Neuronal stem cell (in vitro differentiated cells): ENCODE measurements around the gene ANKRD60.

Experiments used
- DNase-seq: peaks from one replicate; pipeline ENCODE4 v3.0.0-alpha.2; 2013; ENCODE audit warnings: low spot score
- H2AFZ ChIP-seq: one replicate; pipeline ENCODE4 v1.6.1; 2013; ENCODE audit warnings: mild to moderate bottlenecking, low read length, inconsistent platforms
- H2AK5ac ChIP-seq: 2 replicates; pipeline ENCODE4 v1.6.1; 2013; ENCODE audit warnings: low read depth, mild to moderate bottlenecking, inconsistent platforms, low read length, moderate library complexity, mixed read lengths
- H2BK120ac ChIP-seq: 2 replicates; pipeline ENCODE4 v1.6.1; 2013; ENCODE audit warnings: low read depth, mild to moderate bottlenecking, inconsistent platforms, low read length, moderate library complexity, mixed read lengths
- H2BK12ac ChIP-seq: one replicate; pipeline ENCODE4 v1.6.1; 2013; ENCODE audit warnings: low read length, inconsistent platforms
- H2BK15ac ChIP-seq: 2 replicates; pipeline ENCODE4 v1.6.1; 2013; ENCODE audit warnings: mild to moderate bottlenecking, low read length, inconsistent platforms, mixed read lengths
- H2BK5ac ChIP-seq: one replicate; pipeline ENCODE4 v1.6.1; 2013; ENCODE audit warnings: inconsistent platforms, mild to moderate bottlenecking, low read length, moderate library complexity
- H3K14ac ChIP-seq: one replicate; pipeline ENCODE4 v1.6.1; 2013; ENCODE audit warnings: low read length, inconsistent platforms
- H3K18ac ChIP-seq: 2 replicates; pipeline ENCODE4 v1.6.1; 2013; ENCODE audit warnings: low read length, inconsistent platforms
- H3K23ac ChIP-seq: 2 replicates; pipeline ENCODE4 v1.6.1; 2013; ENCODE audit warnings: low read depth, mild to moderate bottlenecking, mixed read lengths, low read length, inconsistent platforms; ENCODE audit not compliant: poor library complexity
- H3K27ac ChIP-seq: replicated peaks from 3 replicates; pipeline ENCODE4 v1.5.1; 2013; ENCODE audit warnings: low read length, inconsistent platforms
- H3K27me3 ChIP-seq, 3 experiments: 2 replicates each; pipeline ENCODE4 v1.6.1; 2013; ENCODE audit warnings: low read length in 3 of 3, mild to moderate bottlenecking in 2 of 3, inconsistent platforms in 1 of 3, low read depth in 1 of 3, mixed read lengths in 1 of 3, moderate library complexity in 1 of 3; ENCODE audit not compliant: control insufficient read depth in 3 of 3, insufficient read depth in 3 of 3
- H3K36me3 ChIP-seq, 2 donors: replicated peaks in 1 of 2; 2 replicates each; pipeline ENCODE4 v1.6.1; 2013; ENCODE audit warnings: low read length in 2 of 2; ENCODE audit not compliant: control insufficient read depth in 2 of 2, insufficient read depth in 2 of 2
- H3K4ac ChIP-seq: 2 replicates; pipeline ENCODE4 v1.6.1; 2013; ENCODE audit warnings: inconsistent platforms, mild to moderate bottlenecking, low read length, moderate library complexity
- H3K4me1 ChIP-seq, 2 donors: 1 replicate in 1 of 2; 2 replicates in 1 of 2; pipeline ENCODE4 v1.6.1; 2013; ENCODE audit warnings: low read length in 2 of 2, low read depth in 1 of 2; ENCODE audit not compliant: control insufficient read depth in 2 of 2, insufficient read depth in 1 of 2
- H3K4me2 ChIP-seq: one replicate; pipeline ENCODE4 v1.6.1; 2013; ENCODE audit warnings: mild to moderate bottlenecking, low read length, inconsistent platforms; ENCODE audit not compliant: insufficient read depth, poor library complexity, severe bottlenecking
- H3K4me3 ChIP-seq, 2 donors: 2 replicates each; pipeline ENCODE4 v1.5.1; 2013; ENCODE audit warnings: low read length in 2 of 2, mild to moderate bottlenecking in 2 of 2, inconsistent platforms in 1 of 2, moderate library complexity in 1 of 2
- H3K79me1 ChIP-seq: one replicate; pipeline ENCODE4 v1.6.1; 2013; ENCODE audit warnings: low read depth, mild to moderate bottlenecking, inconsistent platforms, low read length, moderate library complexity
- H3K9ac ChIP-seq: one replicate; pipeline ENCODE4 v1.6.1; 2013; ENCODE audit warnings: mild to moderate bottlenecking, low read depth, low read length, inconsistent platforms; ENCODE audit not compliant: poor library complexity
- H3K9me3 ChIP-seq, 2 donors: replicated peaks in 1 of 2; 2 replicates each; pipeline versions ENCODE3 to v1.6.1; 2013; ENCODE audit warnings: low read length in 2 of 2, mild to moderate bottlenecking in 2 of 2, inconsistent platforms in 1 of 2, low read depth in 1 of 2, mixed read lengths in 1 of 2, moderate library complexity in 1 of 2; ENCODE audit not compliant: control insufficient read depth in 2 of 2, insufficient read depth in 1 of 2
- H4K8ac ChIP-seq: one replicate; pipeline ENCODE4 v1.6.1; 2013; ENCODE audit warnings: low read depth, mild to moderate bottlenecking, inconsistent platforms, low read length, moderate library complexity
- H4K91ac ChIP-seq: one replicate; pipeline ENCODE4 v1.6.1; 2013; ENCODE audit warnings: low read length, low read depth, mild to moderate bottlenecking, inconsistent platforms; ENCODE audit not compliant: poor library complexity
- whole genome bisulfite sequencing, 2 donors: extraction: QIAGEN DNeasy Blood & Tissue Kit; methylation state at CpG; one replicate each; pipeline ENCODE4 v1.1.7; 2013; ENCODE audit warnings: missing lambda C conversion rate in 2 of 2, mixed read lengths in 1 of 2; ENCODE audit not compliant: insufficient read length in 2 of 2, insufficient replicate concordance in 1 of 2; ENCODE audit errors: extremely low coverage in 2 of 2; 5-methylcytosine and 5-hydroxymethylcytosine counted together

The ANKRD60 gene

GRCh38 chr20:58205850-58206249 is 22.6 kb downstream of the ANKRD60 start:
- Histone ChIP-seq H3K4me2 (no peak overlapping the region), H2BK15ac (no peak overlapping the region), H2BK120ac (no peak overlapping the region), H3K14ac (peak overlapping the region; percentile 25), H3K18ac (peak overlapping the region; percentile 13), H3K27ac (no peak overlapping the region), H2BK5ac (no peak overlapping the region), H2BK12ac (no peak overlapping the region), H3K79me1 (no peaks in the 10 kb centered on the region), H3K9me3 (no peaks in the 10 kb centered on the region), H3K27me3 (peaks cover 0 to 9% (median 0%) of the 10 kb centered on the region in 3 experiments), H3K4me1 (peaks cover 0 to 1% of the 10 kb centered on the region in 2 donors), H3K36me3 (no peaks in the 10 kb centered on the region), H2AK5ac (no peak overlapping the region), H4K8ac (no peak overlapping the region), H3K9ac (no peak overlapping the region), H3K4ac (no peak overlapping the region), H3K4me3 (no peak overlapping the region), H4K91ac (no peak overlapping the region), H2AFZ (no peak overlapping the region), H3K23ac (no peak overlapping the region)
- no CpG with 5 or more reads among the region's 31 CpGs for WGBS, 2 donors
- no peak for DNase-seq

DNA sequence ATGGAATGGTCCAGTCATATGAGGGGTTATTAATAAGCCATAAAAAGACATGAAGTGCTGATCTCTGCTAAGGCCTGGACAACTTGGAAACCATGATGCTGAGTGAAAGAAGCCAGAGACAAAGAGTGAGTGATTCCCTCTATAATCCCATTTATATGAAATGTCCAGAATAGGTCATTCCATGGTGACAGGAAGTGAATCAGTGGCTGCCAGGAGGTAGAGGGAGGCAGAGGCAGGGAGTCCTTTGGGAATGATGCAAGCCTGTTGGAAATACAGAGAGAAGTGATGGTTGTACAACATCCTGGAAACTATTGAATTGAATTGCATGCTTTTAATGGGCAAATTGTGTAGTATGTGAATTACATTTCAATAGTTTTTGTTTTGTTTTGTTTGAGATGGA is 26.4 kb downstream of the ANKRD60 start:
- Histone ChIP-seq H3K4me3 (no peak overlapping the region), H3K9ac (no peak overlapping the region), H2BK15ac (no peak overlapping the region), H3K4me1 (no peaks in the 10 kb centered on the region), H2AFZ (no peak overlapping the region), H3K4ac (no peak overlapping the region), H3K79me1 (no peaks in the 10 kb centered on the region), H4K8ac (no peak overlapping the region), H3K27me3 (peaks cover 0 to 7% (median 0%) of the 10 kb centered on the region in 3 experiments), H4K91ac (no peak overlapping the region), H3K18ac (no peak overlapping the region), H3K27ac (no peak overlapping the region), H2BK5ac (no peak overlapping the region), H2BK12ac (no peak overlapping the region), H3K14ac (no peak overlapping the region), H2BK120ac (no peak overlapping the region), H3K9me3 (no peaks in the 10 kb centered on the region), H2AK5ac (no peak overlapping the region), H3K23ac (no peak overlapping the region), H3K36me3 (no peaks in the 10 kb centered on the region), H3K4me2 (no peak overlapping the region)
- no peak for DNase-seq

GRCh38 chr20:58201616-58202015 is 26.8 kb downstream of the ANKRD60 start:
- DNase-seq, result no peak
- no peak overlapping the region for H2BK12ac ChIP-seq
- H3K79me1 ChIP-seq, result no peaks in the 10 kb centered on the region
- H4K91ac ChIP-seq, result no peak overlapping the region
- no peak overlapping the region for H2AFZ ChIP-seq
- no peak overlapping the region for H2BK5ac ChIP-seq
- H3K14ac ChIP-seq, result no peak overlapping the region
- H3K18ac ChIP-seq, result no peak overlapping the region
- H3K27ac ChIP-seq, result no peak overlapping the region
- H3K4me2 ChIP-seq, result no peak overlapping the region
- peaks cover 0 to 7% (median 0%) of the 10 kb centered on the region in 3 experiments for H3K27me3 ChIP-seq
- no peaks in the 10 kb centered on the region for H3K9me3 ChIP-seq
- H2AK5ac ChIP-seq, result no peak overlapping the region
- H3K4me1 ChIP-seq, result no peaks in the 10 kb centered on the region
- no peaks in the 10 kb centered on the region for H3K36me3 ChIP-seq
- H4K8ac ChIP-seq, result no peak overlapping the region
- no peak overlapping the region for H2BK120ac ChIP-seq
- no peak overlapping the region for H2BK15ac ChIP-seq
- no peak overlapping the region for H3K9ac ChIP-seq
- H3K4me3 ChIP-seq, result no peak overlapping the region
- no peak overlapping the region for H3K4ac ChIP-seq
- H3K23ac ChIP-seq, result no peak overlapping the region
- WGBS, 2 donors, result no CpG with 5 or more reads among the region's 9 CpGs

GRCh38 chr20:58199469-58199868 is 29.0 kb downstream of the ANKRD60 start:
- no peak overlapping the region for H3K23ac ChIP-seq
- no peak overlapping the region for H2BK15ac ChIP-seq
- H3K4ac ChIP-seq, result no peak overlapping the region
- H3K79me1 ChIP-seq, result no peaks in the 10 kb centered on the region
- no peak overlapping the region for H2BK12ac ChIP-seq
- H3K36me3 ChIP-seq, result no peaks in the 10 kb centered on the region
- no peaks in the 10 kb centered on the region for H3K4me1 ChIP-seq
- WGBS, 2 donors, result no CpG with 5 or more reads among the region's 4 CpGs
- H2BK120ac ChIP-seq, result no peak overlapping the region
- no peak for DNase-seq
- H3K4me3 ChIP-seq, result no peak overlapping the region
- H2BK5ac ChIP-seq, result no peak overlapping the region
- no peak overlapping the region for H2AK5ac ChIP-seq
- H4K91ac ChIP-seq, result no peak overlapping the region
- no peak overlapping the region for H3K9ac ChIP-seq
- no peak overlapping the region for H3K27ac ChIP-seq
- H4K8ac ChIP-seq, result no peak overlapping the region
- H3K9me3 ChIP-seq, result no peaks in the 10 kb centered on the region
- peaks cover 0 to under 1% (median 0%) of the 10 kb centered on the region in 3 experiments for H3K27me3 ChIP-seq
- H3K14ac ChIP-seq, result no peak overlapping the region
- H3K18ac ChIP-seq, result no peak overlapping the region
- H2AFZ ChIP-seq, result no peak overlapping the region
- H3K4me2 ChIP-seq, result no peak overlapping the region
